ENCODE measurements around the gene DNAH2.
"Not testable (repeated sequence)": the region's sequence is repeated elsewhere in the genome, so short reads cannot be mapped to it uniquely, and the experiment has no call there.

Gene DNAH2

DNA sequence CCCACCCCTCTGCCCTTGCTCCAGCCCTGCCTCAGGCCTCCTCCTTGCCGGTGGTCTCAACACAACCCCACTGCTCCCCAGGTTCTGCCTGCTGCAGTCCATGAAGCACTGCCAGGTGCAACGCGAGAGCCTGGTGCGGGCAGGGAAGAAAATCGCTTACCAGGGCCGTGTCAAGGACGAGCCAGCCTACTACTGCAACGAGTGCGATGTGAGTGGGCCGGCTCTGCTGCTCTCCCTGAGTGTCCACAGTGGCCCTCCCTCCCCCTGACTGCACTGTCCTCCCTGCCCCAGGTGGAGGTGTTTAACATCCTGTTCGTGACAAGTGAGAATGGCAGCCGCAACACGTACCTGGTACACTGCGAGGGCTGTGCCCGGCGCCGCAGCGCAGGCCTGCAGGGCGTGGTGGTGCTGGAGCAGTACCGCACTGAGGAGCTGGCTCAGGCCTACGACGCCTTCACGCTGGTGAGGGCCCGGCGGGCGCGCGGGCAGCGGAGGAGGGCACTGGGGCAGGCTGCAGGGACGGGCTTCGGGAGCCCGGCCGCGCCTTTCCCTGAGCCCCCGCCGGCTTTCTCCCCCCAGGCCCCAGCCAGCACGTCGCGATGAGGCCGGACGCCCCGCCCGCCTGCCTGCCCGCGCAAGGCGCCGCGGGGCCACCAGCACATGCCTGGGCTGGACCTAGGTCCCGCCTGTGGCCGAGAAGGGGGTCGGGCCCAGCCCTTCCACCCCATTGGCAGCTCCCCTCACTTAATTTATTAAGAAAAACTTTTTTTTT, 135.6 kb downstream of the DNAH2 start:
- no peak for DNase-seq

DNA sequence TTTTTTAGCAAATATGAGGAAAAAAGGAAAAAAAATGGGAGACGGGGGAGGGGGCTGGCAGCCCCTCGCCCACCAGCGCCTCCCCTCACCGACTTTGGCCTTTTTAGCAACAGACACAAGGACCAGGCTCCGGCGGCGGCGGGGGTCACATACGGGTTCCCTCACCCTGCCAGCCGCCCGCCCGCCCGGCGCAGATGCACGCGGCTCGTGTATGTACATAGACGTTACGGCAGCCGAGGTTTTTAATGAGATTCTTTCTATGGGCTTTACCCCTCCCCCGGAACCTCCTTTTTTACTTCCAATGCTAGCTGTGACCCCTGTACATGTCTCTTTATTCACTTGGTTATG, 136.1 kb downstream of the DNAH2 start:
- DNase-seq: no peak

DNA sequence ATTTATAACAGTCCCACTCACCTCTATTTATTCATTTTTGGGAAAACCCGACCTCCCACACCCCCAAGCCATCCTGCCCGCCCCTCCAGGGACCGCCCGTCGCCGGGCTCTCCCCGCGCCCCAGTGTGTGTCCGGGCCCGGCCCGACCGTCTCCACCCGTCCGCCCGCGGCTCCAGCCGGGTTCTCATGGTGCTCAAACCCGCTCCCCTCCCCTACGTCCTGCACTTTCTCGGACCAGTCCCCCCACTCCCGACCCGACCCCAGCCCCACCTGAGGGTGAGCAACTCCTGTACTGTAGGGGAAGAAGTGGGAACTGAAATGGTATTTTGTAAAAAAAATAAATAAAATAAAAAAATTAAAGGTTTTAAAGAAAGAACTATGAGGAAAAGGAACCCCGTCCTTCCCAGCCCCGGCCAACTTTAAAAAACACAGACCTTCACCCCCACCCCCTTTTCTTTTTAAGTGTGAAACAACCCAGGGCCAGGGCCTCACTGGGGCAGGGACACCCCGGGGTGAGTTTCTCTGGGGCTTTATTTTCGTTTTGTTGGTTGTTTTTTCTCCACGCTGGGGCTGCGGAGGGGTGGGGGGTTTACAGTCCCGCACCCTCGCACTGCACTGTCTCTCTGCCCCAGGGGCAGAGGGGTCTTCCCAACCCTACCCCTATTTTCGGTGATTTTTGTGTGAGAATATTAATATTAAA, 136.7 kb downstream of the DNAH2 start:
- no peak for DNase-seq

DNA sequence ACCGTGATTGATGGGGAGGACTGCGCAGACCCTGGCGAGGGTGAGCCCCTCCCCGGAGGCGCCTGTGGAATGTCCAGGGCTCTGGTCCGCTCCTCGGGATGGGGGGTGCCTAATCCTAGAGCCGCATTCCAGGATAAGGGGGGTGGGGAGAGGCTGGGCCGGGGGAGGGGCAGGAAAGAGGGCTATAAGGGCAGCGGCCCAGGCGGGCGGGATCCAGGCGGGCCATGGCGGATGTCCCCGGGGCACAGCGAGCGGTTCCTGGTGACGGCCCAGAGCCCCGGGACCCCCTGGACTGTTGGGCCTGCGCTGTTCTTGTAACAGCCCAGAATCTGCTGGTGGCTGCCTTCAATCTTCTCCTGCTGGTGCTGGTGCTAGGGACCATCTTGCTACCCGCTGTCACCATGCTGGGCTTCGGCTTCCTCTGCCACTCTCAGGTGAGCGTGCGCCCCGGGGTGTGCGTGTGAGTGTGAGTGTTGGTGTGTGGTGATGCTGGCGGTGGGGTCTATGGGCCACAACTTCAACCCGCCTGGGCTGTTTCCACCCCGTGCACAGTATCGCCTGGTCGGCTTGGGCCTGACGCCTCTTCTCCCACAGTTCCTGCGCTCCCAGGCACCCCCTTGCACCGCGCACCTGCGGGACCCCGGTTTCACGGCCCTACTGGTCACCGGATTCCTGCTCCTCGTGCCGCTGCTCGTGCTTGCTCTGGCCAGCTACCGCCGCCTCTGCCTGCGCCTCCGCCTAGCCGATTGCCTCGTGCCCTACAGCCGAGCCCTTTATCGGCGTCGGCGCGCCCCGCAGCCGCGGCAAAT, 137.5 kb downstream of the DNAH2 start, which contains the start of gene TMEM88:
TSS of gene TMEM88 (plus strand) at position 216 of the 809 bp plus-strand sequence. CDS start at position 225, 9 bp downstream.
- DNase-seq: no peak

DNA sequence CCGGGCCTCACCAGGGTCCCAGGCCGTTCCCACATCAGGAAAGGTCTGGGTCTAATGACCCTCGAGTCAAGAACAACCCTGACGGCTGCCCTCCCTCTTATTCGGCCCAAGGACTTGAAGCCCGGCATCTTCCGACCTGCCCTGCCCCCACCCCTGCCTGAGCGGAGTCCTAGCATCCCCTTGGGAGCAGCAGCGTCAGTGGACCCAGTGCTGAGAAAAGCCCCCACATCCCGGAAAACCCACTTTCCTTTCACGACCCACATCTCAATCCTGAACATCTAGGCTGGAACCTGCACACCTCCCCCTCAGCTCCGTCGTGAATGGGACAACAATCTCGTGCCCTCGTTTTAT, 138.1 kb downstream of the DNAH2 start:
- no peak for DNase-seq

DNA sequence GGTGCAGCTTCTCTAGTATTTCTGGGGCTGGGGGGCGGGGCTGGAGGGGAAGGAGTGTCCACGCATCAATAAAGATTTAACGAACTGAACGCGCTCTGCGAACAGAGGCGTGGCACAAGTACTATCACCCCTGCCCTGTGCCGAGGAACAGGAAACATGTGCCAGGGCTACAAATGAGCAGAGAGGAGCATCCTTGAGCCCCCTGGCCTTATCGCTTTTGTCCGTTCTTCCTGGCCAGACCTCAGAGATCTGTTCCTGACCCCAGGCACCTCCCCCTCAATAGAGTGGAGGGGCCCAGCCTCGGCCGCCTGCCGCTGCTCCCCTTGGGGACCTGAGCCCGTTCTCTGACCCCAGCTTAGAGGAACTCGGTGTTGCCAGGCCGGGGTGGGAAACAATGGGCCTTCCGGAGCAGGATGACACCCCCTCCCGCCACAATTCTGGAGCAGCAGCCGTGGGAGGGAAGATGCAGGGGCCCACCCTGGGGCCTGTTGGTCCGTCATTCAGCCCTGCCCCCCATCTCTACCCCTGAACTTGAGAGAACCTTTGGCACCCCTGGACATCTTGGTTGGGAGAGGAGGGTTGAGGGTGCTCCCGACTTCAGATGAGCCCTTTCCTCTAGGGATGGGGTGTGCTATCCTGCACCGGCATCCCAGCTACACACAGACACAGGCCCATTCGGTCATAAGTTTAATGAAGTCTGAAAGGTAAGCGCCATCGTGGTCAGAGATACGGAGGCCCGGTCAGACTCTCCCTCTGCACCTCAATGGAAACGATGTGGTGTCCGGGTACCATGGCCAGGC, 138.7 kb downstream of the DNAH2 start:
- DNase-seq: peak; percentile 5

DNA sequence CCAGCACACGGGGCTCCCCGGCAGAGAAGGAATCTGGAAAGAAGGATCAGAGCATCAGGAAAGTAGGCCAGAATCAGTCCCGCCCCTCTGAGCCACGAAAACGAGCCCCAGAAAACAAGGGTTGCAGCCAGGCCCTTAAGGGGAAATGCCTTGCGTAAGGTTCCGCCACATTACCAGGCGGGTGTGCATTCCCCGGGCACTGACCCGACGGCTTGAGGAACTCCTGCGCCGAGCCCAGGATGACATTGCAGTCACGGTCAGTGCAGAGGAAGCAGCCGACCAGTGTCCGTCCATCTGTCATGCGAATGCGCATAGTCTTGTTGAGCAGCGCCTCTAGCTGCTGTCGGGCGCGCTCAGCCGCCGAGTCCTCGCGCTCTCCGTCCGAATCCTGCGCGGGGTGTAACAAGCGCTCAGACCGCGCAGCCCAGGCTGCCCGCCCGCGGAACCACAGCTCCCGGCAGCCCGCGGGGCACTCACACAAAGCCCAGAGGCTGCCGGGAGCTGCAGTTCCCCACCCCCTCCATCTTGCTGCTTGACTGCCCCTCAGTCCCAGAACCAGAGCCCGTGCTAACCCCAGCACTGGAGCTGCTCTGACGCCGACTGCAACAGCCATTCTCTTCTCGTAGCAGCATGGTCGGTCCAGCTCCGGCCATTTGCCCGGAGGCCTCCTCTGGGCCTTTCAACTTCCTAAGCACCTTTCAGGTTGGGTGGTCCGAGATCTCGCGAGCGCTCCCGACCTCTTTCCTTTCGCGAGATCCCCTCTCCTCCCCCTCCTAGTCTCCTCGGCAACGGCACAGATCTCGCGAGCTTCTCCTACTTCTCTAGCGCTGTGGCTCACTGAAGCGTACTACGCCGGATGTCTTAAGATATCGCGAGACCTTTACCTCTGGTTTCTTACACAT, 139.5 kb downstream of the DNAH2 start, which contains the start of gene NAA38:
TSS of gene NAA38 (minus strand) at position 749 of the 902 bp plus-strand sequence. CDS start at position 653, 96 bp downstream.
- DNase-seq: peak; percentile 95

DNA sequence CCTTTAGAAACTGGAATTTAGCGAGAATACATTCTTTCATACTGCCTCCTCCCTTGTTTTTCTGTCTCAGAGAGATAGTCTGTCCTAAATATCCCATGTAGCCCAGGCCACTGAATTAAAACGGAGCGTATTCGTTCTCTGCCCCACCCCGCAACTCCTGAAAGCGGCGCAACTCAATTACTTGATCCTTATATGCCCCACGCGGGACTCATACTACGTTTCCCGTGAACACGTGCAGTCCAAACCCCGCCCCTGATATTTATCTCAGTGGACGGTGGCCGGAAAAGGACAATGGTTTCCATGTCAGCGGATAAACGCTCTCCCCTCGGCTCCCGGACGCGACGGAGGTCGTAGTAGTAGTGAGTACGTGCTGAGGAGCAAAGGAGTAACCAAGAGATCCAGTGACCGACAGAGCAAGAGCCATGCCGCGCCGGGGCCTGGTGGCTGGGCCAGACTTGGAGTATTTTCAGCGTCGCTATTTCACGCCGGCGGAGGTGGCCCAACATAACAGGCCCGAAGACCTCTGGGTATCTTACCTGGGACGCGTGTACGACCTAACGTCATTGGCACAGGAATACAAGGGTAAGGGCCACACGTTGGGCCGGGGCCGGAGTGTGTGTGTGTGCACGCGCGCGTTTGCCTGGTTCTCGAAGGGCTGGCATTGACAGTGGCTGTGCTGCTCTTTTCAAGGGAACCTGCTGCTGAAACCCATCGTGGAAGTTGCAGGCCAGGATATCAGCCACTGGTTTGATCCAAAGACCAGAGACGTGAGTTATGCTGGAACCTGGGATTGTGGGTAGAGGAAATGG, 140.4 kb downstream of the DNAH2 start, which contains the start of gene CYB5D1:
TSS of gene CYB5D1 (plus strand) at position 291 of the 809 bp plus-strand sequence. CDS start at position 423, 132 bp downstream.
- peak; percentile 91 for DNase-seq

DNA sequence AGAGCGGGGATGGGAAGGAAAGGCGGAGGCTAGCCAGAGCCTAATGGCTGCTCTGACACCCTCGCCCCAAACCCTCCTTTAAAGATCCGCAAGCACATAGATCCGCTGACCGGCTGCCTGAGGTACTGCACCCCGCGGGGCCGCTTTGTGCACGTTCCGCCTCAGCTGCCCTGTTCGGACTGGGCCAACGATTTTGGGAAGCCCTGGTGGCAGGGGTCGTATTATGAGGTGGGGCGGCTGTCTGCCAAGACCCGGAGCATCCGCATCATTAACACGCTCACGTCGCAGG, 140.9 kb downstream of the DNAH2 start:
- DNase-seq: no peak

DNA sequence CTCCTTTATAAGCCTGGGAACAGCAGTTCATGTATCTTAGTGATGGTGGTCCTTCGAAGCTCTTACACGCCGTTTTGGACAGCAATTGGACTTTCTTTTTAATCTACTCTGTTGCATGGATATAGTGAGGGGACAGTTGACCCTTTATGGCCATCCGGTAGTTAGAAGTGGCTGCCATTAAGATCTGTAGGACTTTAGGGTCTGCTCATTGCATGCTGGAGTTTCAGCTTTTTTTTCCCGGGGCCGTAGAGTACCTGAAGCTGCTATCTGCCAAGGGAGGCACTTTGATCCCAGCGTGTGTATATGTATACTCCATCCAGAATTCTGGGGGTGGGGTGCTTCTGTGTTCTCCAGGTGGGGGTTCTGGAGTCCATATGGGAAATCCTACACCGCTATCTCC, 141.5 kb downstream of the DNAH2 start:
- no peak for DNase-seq

DNA sequence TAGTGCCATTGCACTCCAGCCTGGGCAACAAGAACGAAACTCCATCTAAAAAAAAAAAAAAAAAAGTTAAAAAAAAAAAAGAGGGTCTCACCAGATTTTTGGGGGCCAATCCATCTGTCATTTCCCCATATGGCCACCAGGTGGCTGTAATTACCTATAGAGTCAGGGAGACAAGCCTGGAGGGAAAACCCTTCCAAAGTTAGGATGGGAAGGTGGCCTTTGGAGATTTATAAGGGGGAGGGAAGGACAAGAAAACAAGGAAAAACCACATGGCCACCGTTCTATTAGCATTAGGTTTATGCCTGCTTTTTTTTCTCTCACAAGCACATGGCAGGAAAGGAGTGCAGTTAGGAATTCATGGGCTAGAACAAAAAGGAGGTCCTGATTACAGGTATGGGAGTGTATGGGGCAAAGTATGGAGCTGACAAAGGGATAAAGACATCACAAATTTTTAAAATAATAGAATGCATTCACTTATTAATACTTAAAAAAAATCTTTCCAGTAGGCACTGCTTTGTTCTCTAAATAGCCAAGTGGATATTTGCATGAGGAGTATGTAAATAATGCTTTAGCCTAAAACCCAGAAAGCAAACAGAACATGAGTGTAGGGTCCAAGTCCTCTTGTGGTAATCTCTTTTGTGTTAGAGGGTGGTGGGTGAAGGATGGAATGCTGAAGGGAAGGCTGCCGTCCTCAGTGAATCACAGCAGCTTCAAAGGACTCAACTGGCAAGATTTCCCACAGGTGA, 145.3 kb downstream of the DNAH2 start:
- DNase-seq: peak; percentile 65

DNA sequence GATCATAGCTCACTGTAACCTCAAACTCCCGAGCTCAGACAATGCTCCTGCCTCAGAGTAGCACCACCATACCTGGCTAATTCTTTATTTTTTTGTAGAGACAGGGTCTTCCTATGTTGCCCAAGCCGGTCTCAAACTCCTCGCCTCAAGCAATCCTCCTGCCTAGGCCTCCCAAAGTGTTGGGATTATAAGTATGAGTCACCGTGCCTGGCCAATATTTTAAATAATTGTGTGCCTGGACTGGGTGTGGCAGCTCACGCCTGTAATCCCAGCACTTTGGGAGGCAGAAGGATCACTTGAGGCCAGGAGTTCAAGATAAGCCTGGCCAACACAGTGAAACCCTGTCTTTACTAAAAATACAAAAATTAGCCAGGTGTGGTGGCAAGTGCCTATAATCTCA, 146.8 kb downstream of the DNAH2 start:
- not testable (repeated sequence) for DNase-seq

DNA sequence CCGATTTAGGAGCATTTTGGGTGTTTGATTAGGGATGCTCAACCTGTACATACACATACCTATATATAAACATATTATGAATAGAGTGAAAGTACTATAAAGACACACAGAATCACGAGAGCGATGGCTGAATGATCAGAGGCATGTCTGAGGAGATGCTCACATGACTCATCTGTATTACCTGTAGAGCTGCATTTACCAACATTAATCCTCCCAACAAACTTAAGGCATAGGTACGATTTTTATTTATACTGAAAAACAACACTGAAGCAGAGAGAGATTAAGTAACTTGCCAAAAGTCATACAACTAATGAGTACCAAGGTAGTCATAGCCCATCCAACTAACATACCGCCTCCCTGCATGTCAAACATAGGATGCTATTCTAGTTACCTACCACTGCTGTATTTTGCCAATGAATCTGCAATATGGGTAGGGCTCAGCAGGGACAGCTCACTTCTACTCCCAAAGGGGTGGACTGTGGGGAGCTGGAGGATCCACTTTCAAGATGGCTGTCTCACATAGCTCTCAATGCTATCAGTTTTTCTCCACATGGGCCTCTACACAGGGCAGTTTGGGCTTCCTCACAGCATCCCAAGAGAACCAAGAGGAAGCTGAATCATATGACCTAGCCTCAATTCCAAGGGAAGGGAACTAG, 147.6 kb downstream of the DNAH2 start:
- DNase-seq: no peak

DNA sequence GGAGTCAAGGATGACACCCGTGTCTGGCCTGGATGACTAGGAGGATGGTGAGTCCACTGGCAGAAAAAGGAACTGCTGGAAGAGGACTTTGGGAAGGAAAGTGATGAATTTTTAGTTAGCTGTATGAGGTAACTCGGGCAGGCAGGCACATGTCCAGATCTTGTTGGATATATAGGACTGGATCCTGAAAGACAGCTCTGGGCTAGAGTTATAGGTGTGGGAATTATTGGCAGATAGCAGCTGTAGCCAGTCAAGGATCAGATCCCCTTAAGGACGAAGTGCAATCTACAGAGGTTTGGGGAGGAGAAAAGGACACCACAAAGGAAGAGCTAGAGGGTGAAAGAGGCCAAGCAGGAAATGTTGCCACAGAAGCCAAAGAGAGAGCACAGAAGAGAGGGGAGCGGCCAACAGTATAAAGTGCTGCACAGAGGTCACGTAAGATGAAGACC, 150.4 kb downstream of the DNAH2 start:
- no peak for DNase-seq

DNA sequence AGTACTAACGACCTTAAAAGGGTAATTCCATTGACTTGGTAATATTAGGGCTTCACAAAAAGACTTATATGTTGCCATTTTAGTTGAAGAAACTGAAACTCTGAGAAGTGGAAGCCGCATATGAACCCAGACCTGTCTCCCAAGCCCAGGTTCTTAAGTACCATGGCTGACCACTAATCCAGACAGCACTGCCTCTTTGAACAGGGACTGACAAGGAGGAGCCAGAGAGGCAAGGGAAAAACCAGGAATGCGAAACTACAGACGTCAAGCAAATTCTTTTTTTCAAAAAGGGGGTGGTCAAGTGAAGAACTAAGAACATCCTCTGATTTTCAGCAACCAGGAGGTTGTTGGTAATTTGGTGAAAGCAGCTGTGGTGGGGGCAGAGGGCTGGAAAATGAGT, 155.5 kb downstream of the DNAH2 start:
- DNase-seq: no peak

DNA sequence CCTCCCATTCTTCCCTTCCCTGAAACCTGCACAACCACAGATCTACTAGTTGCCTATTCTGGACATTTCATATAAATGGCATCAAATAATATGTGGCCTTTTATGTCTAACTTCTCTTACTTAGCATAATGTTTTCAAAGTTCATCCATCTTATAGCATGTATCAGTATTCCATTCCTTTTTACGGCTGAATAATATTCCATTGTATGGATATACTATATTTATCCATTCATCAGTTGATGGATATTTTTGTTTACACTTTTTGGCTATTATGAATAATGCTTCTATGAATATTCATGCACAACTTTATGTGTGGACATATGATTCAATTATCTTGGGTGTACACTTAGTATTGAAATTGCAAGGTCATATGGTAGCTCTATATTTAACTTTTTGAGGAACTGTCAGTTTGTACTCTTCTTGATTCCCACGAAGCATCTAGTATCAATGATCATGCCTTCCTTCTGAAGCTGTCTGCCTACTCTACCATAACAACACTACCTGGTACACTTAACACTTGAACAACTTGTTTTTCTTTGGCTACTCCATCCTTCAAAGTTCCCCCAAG, 158.3 kb downstream of the DNAH2 start:
- DNase-seq: no peak

DNA sequence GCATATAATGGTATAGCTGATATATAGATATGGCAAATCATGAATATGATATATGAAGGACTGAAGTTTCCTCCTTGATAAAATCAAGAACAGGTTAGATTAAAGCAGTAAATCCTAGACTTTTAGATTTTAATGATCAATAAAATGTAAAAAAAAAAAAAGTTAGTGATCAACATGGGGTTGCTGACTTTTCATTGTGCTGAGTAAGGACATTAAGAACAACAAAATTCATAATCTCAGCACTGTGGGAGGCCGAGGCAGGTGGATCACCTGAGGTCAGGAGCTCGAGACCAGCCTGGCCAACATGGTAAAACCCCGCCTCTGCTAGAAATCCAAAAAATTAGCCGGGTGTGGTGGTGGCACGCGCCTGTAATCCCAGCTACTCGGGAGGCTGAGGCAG, 160.7 kb downstream of the DNAH2 start:
- DNase-seq: no peak

DNA sequence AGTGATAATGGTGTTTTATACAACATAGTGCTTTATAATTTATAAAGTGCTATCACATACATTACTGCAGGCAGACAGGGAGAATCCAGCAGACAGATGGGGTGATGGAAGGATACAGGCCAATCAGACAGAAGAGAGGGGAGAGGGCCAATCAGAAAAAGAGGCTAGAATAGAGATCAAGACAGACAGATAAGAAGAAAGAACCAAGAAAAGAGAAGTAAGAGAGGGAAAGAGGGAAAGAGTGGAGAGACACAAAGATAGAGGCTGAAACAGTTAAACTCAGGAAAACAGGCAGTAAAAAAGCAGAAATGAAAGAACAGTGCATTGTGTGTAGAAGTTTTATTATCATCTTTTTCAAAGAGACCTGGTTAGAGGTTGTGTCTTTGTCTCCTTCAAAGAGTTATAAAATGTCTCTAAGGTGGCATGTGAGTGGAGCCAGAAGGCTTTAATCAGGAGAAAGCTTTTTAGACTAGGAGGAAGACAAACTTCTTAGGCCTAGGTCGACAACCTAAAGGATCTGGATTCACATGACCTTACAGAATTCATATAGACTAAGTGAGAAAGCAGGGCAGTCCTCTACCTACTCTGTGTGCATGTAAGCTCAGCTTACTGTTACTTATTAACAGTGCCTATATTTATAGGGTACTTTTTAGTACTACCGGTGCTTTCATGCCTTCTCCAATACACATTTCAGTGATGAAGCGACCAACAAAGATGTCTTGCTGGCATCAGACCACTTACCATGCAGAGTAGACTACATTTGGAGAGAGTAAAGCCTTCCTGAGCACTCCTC, 162.7 kb downstream of the DNAH2 start:
- DNase-seq: no peak

Measured in NCI-H526 treated with DMSO at 0.1 percent for 48 hours (cell line).